GM19043 (cell line): ENCODE measurements around the gene PRICKLE3.
"Not testable (repeated sequence)": the region's sequence is repeated elsewhere in the genome, so short reads cannot be mapped to it uniquely, and the experiment has no call there.

Experiments used
- ATAC-seq: cut with Tn5 transposase; IDR thresholded peaks from one replicate; pipeline ENCODE4 v1.9.1; 2021; ENCODE audit warnings: low read depth; ENCODE audit not compliant: unreplicated experiment

The PRICKLE3 gene

DNA sequence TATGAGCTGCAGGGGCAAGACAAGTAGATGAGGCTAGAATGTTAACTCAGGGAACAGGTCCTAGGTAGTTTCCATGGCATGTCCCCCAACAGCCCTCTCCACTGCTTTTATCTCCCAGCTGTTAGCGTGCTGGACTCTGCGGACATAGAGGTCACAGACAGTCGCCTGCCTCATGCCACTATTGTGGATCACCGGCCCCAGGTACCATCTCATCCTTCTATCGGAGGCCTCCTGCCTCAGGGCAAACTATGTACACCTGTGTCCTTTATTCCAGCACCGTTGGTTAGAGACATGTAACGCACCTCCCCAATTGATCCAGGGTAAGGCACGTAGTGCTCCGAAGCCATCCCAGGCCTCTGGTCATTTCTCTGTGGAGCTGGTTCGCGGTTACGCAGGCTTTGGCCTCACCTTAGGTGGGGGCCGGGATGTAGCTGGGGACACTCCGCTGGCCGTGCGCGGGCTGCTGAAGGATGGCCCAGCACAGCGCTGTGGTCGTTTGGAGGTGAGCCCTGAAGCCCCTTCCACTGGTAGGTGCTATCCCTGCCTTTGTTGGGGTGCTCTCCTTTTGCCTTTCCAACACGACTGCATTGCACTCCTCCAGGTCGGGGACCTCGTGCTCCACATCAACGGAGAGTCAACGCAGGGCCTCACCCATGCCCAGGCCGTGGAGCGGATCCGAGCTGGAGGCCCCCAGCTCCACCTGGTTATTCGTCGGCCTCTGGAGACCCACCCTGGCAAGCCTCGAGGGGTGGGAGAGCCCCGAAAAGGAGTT lies 21.4 kb downstream of the PRICKLE3 start:
- ATAC-seq = no peak

GRCh38 chrX:49163555-49164419 lies 22.4 kb downstream of the PRICKLE3 start:
- ATAC-seq = no peak

DNA sequence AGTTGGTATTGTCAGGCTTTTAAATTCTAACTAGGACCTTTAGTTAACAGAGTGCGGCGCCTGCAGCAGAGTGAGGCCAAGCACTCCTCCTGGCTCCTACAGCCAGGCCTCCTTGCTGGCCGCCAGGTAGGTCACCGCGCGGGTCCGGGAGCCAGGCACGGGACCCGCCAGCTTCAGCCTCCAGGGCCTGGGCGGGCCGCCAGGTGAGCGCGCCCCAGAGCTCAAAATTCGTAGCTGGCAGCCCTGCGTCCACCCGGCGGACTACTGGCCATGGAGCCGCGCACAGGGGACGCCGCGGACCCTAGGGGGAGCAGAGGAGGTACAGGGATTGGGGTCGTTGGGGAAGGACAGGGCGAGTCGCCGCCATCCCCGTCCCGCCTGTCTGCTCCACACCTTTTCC lies 23.6 kb downstream of the PRICKLE3 start, which contains the start of gene MAGIX:
Gene MAGIX (plus strand): TSS at position 139 of the 400 bp plus-strand sequence. CDS start 132 bp downstream, at position 271.
- ATAC-seq = no peak

GRCh38 chrX:49161632-49162031 lies 24.5 kb downstream of the PRICKLE3 start:
- no peak for ATAC-seq

DNA sequence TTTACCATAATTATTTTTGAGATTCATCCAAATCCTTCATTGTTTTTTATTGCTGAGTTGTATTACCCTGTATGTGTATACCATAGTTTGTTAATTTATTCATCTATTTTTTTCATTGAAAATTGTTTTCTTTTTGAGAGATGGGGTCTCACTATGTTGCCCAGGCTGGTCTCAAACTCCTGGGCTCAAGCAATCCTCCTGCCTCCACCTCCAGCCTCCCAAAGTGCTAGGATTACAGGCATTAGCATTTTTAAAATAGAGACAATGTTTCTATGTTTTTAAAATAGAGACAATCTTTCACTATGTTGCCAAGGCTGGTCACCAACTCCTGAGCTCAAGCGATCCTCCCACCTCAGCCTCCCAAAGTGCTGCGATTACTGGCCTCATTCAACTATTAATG lies 25.3 kb downstream of the PRICKLE3 start:
- no peak for ATAC-seq

DNA sequence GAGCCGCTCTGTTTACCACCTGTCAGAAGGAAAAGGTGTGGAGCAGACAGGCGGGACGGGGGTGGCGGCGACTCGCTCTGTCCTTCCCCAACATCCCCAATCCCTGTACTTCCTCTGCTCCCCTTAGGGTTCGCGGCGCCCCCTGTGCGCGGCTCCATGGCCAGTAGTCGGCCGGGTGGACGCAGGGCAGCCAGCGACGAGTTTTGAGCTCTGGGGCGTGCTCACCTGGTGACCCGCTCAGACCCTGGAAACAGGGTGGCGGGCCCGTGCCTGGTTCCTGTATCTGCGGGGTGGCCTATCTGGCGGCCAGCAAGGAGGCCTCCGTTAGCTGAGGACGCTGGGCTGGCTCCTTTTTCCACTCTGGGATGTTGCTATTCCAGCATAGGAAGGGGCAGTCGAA lies 29.0 kb downstream of the PRICKLE3 start:
- ATAC-seq = no peak

- peak; percentile 83 for ATAC-seq
These were observed 30.0 kb downstream of the PRICKLE3 start for GRCh38 chrX:49155900-49156837.

DNA sequence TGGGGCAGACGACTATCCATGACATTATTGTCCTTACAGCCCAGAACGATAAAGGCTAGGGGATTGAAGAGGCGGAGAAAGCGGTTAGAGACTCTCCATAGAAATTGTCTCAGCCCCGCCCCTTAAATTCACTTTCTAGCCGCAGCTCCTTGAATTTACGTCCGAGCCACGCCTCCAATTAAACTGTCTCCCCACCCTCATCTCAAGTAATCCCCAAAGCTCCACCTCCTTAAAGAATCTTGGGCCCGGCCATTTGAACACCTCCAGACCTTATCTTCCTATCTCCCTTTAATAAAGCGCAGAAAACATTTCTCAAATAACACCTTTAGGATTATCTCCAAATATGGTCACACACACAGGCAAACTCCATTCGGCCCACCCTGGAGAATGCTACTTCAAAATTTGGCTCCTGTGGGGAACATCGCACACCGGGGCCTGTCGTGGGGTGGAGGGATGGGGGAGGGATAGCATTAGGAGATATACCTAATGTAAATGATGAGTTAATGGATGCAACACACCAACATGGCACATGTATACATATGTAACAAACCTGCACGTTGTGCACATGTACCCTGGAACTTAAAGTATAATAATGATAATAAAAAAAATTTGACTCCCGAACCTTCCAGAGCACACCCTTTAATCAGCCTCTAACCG lies 30.8 kb downstream of the PRICKLE3 start:
- no peak for ATAC-seq

- no peak for ATAC-seq
These were observed 32.7 kb downstream of the PRICKLE3 start for GRCh38 chrX:49153467-49153866.

DNA sequence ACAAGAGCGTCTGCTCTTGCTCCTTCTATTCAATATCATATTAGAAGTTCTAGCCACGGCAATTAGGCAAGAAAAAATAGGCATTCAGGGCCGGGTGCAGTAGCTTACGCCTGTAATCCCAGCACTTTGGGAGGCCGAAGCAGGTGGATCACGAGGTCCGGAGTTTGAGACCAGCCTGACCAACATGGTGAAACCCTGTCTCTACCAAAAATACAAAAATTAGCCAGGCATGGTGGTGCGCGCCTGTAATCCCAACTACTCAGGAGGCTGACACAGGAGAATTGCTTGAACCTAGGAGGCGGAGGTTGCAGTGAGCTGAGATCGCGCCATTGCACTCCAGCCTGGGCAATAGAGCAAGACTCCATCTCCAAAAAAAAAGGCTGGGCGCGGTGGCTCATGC lies 36.9 kb downstream of the PRICKLE3 start:
- ATAC-seq = not testable (repeated sequence)

DNA sequence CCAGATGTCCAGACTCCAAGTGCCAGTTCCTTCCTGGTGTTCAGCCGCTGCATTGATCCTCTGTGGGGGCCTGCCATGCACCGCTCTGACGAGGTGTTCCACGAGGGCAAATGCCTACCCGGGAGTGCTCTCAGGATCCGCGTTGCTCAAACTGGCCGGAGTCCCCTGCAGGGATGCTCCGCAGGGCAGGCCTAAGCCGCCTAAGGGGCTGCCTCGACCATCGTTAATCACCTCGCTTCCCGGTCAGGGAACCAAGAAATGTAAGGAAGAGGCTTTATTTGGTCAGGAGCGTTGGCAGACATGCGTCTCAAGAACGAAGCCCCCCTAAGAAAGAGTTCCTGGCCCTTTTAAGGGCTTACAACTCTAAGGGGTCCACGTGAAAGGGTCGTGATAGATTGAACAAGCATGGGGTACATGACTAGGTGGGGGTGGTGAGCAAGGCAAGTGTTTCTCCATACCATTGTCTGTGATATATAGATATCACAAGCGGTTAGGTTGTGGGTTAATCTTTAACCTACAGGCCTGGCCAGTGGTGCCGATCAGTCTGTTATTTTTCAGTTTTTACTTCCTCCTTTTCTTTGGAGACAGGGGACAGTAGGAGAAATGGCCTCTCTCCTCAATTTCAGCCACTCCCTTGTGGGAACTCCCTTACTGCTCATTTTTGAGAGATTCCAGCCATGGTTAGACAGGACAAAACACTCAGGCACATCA lies 37.6 kb downstream of the PRICKLE3 start:
- not testable (repeated sequence) for ATAC-seq

DNA sequence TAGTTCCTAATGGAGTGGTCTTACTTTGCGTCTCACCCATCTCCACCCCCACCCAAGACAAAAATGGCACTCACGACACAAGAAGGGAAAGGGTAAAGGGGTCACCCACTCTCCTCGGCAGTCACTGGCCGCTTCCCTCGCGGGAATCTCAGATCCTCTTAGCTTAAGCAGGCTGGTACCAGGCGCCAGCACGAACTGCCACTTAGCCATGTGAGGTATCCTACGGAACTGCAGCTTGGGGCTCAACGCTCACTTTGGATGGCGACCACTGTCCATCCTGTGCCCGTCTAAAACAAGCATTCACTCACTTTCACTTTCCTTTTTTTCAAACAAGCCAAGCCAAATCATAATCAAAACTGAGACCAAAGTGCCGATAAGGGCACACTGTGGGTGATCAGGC lies 38.2 kb downstream of the PRICKLE3 start:
- ATAC-seq = no peak

DNA sequence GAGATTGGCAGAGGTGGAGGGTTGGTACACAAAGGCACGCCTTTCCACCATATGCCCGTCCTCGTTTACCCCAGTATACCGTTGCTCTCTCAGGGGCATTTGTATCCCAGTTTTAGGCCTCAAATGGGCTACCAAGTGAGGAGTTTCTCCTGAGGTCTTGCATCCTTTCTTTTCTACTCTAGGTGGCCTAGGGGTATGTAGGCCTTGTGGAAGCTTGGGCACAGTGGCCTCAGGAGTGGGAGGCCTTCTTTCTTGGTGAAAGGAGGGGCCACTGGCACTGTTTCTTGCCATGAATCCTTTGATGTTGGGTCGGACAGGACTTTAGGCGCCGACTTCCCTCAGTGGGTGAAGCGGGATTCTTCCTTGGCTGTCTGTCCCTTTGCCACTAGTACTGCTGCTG lies 38.9 kb downstream of the PRICKLE3 start:
- no peak for ATAC-seq

DNA sequence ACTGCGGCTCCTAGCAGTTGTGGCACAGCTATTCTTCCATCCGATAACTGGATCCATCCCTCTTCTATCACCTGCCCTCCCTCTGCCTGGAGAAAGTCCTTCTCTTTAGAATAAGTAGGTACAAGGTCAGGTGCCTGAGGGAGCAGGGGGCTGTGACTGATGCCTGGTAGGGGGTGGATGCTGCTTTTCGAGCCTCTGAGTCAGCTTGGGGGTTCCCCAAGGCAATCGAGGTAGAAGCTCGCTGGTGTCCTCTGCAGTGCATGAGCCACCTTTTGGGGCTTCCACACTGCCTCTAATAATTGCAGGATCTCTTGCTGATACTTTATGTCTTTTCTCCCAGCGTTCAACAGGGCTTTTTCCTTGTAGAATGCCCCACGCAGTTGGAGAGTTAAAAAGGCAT lies 43.0 kb downstream of the PRICKLE3 start:
- not testable (repeated sequence) for ATAC-seq

- ATAC-seq = not testable (repeated sequence)
These were observed 43.9 kb downstream of the PRICKLE3 start for GRCh38 chrX:49142264-49142663.

GRCh38 chrX:49139713-49140112 lies 46.5 kb downstream of the PRICKLE3 start:
- ATAC-seq = no peak

GRCh38 chrX:49137492-49137891 lies 48.7 kb downstream of the PRICKLE3 start:
- ATAC-seq = no peak

DNA sequence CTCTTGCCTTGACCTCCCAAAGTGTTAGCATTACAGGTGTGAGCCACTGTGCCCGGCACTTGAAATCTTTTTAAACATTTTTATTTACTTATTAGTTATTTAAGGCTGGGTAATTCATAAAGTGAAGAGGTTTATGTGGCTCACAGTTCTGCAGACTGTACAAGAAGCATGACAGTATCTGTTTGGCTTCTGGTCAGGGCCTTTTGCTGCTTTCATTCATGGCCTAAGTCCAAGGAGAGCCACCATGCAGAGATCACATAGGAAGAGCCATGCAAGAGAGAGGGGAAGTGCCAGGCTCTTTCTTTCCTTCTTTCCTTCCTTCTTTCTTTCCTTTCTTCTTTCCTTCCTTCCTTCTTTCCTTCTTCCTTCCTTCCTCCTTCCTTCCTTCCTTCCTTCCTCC lies 52.4 kb downstream of the PRICKLE3 start:
- ATAC-seq = no peak

- ATAC-seq = not testable (repeated sequence)
These were observed 53.9 kb downstream of the PRICKLE3 start for GRCh38 chrX:49132275-49132674.
